Parathyroid adenoma (tissue), 2 donors: ENCODE measurements around the gene PCED1B.

Experiments
- H2AFZ ChIP-seq: fragments of 300-600 bp; sonication (generic); one replicate; pipeline ENCODE4 v1.7.0; 2017; ENCODE audit warnings: antibody characterized with exemption, mild to moderate bottlenecking
- H3K27ac ChIP-seq: fragments of 300-600 bp; sonication (generic); one replicate; pipeline ENCODE4 v1.7.0; 2017
- H3K27me3 ChIP-seq: fragments of 300-600 bp; sonication (generic); one replicate; pipeline ENCODE4 v1.7.0; 2017; ENCODE audit warnings: low read length; ENCODE audit not compliant: control insufficient read depth, insufficient read depth
- H3K36me3 ChIP-seq: fragments of 300-600 bp; sonication (generic); one replicate; pipeline ENCODE4 v1.7.0; 2017; ENCODE audit warnings: low read length; ENCODE audit not compliant: control insufficient read depth, insufficient read depth
- H3K4me1 ChIP-seq: fragments of 300-600 bp; sonication (generic); one replicate; pipeline ENCODE4 v1.7.0; 2017; ENCODE audit warnings: control low read depth
- H3K4me2 ChIP-seq: fragments of 300-600 bp; sonication (generic); one replicate; pipeline ENCODE4 v1.7.0; 2017; ENCODE audit warnings: low read length
- H3K4me3 ChIP-seq: fragments of 300-600 bp; sonication (generic); one replicate; pipeline ENCODE4 v1.7.0; 2017; ENCODE audit warnings: low read depth, low read length
- H3K79me2 ChIP-seq: fragments of 300-600 bp; sonication (generic); one replicate; pipeline ENCODE4 v1.7.0; 2017; ENCODE audit warnings: control low read depth
- H3K9ac ChIP-seq: fragments of 300-600 bp; sonication (generic); one replicate; pipeline ENCODE4 v1.7.0; 2017; ENCODE audit warnings: mild to moderate bottlenecking
- H3K9me3 ChIP-seq: fragments of 300-600 bp; sonication (generic); one replicate; pipeline ENCODE4 v1.7.0; 2017; ENCODE audit warnings: low read length; ENCODE audit not compliant: control insufficient read depth
- TF ChIP-seq, protein P1 (sequence below): fragments of 300-600 bp; sonication (generic); IDR thresholded peaks from one replicate; pipeline ENCODE4 v1.7.0; 2017; ENCODE audit warnings: antibody characterized with exemption, mild to moderate bottlenecking
- donor health status: primary hyperparathyroidism.

Gene PCED1B

DNA sequence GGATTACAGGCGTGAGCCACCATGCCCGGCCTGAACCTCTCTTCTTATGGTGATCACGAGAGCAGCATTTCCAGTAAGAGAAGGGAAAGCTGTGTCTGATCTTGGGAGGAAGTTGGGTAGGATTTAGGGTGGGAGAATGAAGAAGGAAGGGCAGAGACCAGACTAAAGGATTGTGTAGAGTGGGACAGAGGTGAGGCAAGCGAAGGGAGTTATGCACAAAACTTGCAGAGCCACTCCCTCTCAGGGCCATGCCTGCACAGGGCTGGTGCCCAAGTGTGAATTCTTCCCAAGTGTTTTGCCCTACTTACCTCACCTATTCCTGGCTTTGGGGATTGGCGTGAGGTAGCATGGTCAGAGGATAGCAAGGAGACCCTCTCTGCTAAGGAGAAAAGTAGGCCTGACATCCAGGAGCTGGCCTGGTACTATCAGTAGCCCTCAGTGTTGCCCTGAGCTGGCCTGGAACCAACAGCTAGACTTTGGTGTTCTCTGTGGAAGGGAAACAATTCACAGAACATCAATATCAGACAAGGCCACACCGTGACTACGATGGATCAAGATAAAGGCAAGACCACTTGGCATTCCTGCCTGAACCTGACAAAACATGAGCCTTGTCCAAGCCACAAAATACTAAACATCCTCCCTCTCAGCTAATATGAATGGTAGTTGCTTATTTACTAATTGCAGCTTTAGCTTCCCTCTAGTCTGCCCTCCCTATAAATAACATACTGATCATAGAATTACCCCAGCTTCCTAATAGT, 201.3 kb downstream of the PCED1B start:
- H3K4me1 ChIP-seq, result no peaks in the 10 kb centered on the region
- no peak overlapping the region for H3K4me2 ChIP-seq
- H3K36me3 ChIP-seq, result no peaks in the 10 kb centered on the region
- no peak overlapping the region for H3K27ac ChIP-seq
- no peak overlapping the region for H3K9ac ChIP-seq
- no peaks in the 10 kb centered on the region for H3K79me2 ChIP-seq
- H3K9me3 ChIP-seq, result no peaks in the 10 kb centered on the region
- H3K4me3 ChIP-seq, result no peak overlapping the region
- no peaks in the 10 kb centered on the region for H3K27me3 ChIP-seq
- TF ChIP-seq, protein P1, sequence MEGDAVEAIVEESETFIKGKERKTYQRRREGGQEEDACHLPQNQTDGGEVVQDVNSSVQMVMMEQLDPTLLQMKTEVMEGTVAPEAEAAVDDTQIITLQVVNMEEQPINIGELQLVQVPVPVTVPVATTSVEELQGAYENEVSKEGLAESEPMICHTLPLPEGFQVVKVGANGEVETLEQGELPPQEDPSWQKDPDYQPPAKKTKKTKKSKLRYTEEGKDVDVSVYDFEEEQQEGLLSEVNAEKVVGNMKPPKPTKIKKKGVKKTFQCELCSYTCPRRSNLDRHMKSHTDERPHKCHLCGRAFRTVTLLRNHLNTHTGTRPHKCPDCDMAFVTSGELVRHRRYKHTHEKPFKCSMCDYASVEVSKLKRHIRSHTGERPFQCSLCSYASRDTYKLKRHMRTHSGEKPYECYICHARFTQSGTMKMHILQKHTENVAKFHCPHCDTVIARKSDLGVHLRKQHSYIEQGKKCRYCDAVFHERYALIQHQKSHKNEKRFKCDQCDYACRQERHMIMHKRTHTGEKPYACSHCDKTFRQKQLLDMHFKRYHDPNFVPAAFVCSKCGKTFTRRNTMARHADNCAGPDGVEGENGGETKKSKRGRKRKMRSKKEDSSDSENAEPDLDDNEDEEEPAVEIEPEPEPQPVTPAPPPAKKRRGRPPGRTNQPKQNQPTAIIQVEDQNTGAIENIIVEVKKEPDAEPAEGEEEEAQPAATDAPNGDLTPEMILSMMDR, result no peak
- no peak overlapping the region for H2AFZ ChIP-seq

- Histone ChIP-seq H3K4me2 (no peak overlapping the region), H3K9me3 (no peaks in the 10 kb centered on the region), H3K4me3 (no peak overlapping the region), H3K36me3 (no peaks in the 10 kb centered on the region), H3K9ac (no peak overlapping the region), H3K79me2 (no peaks in the 10 kb centered on the region), H3K27ac (no peak overlapping the region), H3K27me3 (no peaks in the 10 kb centered on the region), H3K4me1 (no peaks in the 10 kb centered on the region), H2AFZ (no peak overlapping the region)
- TF ChIP-seq, protein P1, result no peak
Measured at GRCh38 chr12:47281667-47282171, 202.3 kb downstream of the PCED1B start.

DNA sequence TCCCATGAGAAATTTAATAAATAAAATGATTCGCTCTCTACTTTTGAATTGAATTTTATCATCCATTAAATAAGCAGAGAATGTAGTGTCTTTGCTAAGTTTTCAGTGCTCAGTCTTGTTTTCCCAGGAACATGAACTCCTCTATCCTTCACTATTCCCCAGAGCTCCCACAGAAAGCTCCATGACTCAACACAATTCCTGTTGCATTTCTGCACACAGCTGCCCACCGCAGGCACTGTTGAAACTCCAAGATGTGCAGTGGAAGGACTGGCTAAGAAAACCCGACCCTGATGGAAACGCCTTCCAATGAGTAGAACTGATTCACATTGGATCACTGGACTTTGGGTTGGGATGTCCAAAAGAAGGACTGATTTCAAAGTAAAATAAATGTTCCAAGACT, 202.8 kb downstream of the PCED1B start:
- no peak overlapping the region for H3K4me2 ChIP-seq
- no peaks in the 10 kb centered on the region for H3K36me3 ChIP-seq
- TF ChIP-seq, protein P1, result no peak
- H2AFZ ChIP-seq, result no peak overlapping the region
- H3K4me3 ChIP-seq, result no peak overlapping the region
- H3K9ac ChIP-seq, result no peak overlapping the region
- no peak overlapping the region for H3K27ac ChIP-seq
- no peaks in the 10 kb centered on the region for H3K9me3 ChIP-seq
- no peaks in the 10 kb centered on the region for H3K27me3 ChIP-seq
- H3K4me1 ChIP-seq, result no peaks in the 10 kb centered on the region
- no peaks in the 10 kb centered on the region for H3K79me2 ChIP-seq
